Epithelial cell of prostate (primary cell): ENCODE data around the gene COL24A1.
"Not testable (repeated sequence)": the region's sequence is repeated elsewhere in the genome, so short reads cannot be mapped to it uniquely, and the experiment has no call there.

Experiments used
- DNase-seq: peaks from one replicate; pipeline ENCODE4 v3.0.0-alpha.2; 2011; ENCODE audit warnings: low read depth, low spot score
- H3K27ac ChIP-seq: fragments of 450-650 bp; 2 replicates; pipeline ENCODE4 v1.5.1; 2017; ENCODE audit warnings: mild to moderate bottlenecking

COL24A1 gene

DNA sequence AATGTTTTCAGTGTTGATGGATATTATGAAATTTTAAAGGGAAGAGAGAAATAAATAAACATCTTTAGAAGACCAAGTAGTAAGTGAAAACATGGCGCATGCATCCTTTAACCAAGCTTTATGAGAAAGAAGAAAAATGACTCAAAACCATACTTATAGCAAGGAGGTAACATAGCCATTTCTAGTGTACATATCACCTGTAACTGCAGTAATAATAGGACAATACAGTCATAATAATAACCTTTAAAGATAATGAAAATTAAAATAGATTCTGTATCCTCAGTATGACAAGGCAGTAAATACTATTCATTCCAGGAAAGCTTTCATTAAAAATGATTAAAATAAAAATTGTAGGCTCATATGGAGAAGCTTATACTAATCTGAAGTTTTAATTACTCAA, 141.2 kb downstream of the COL24A1 start:
- H3K27ac ChIP-seq: no peak overlapping the region
- DNase-seq: no peak

DNA sequence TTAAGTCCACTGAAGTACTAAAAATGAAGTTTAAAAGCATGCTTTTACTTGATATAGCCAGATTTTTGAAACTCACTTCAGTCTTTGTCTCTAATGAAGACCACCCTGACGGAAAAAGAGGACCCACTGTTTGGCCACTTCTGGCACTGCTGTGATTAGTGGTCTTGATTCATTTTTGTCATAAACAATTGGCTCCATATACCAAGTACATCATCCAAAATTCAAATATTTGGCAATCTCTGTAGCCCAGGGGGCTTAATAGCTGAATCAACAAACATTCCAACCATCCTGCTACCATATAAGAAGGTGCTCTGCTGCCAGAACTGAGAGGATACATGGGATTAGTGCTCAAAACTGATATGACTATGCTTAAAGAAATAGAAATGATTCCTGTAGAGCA, 156.0 kb downstream of the COL24A1 start:
- DNase-seq: no peak
- H3K27ac ChIP-seq: no peak overlapping the region

DNA sequence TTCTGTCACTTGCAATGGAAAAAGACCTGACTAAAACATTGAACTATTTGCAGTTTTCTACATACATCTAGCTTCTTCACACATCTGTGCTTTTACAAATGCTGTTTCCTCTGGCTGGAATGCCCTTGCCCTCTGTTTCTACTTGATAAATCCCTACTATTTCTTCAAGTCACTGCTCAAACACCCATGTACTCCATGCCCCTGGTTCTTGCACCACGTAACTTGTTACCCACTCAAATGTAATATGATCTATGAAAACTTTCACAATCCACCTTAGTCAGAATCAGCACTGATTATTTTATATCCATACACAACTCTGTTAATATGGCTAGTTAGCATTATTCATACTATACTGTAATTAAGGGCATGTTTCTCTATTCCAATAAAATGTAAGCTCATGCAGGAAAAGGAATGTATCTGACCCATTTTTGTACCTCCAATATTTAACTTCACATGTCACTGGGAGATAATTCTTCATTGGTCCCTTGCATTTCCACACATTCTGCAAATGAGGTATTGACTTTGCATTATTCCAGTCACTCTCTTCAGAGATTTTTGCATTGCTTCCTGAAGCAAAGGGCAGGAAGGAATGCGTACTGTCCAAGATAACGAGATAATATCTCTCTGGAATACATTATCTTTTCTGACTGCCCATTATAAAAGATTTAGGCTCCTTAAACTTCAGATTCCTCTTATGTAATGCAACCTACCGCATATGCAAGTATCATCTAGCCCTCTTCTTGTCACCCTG, 158.3 kb downstream of the COL24A1 start:
- no peak for DNase-seq
- no peak overlapping the region for H3K27ac ChIP-seq

DNA sequence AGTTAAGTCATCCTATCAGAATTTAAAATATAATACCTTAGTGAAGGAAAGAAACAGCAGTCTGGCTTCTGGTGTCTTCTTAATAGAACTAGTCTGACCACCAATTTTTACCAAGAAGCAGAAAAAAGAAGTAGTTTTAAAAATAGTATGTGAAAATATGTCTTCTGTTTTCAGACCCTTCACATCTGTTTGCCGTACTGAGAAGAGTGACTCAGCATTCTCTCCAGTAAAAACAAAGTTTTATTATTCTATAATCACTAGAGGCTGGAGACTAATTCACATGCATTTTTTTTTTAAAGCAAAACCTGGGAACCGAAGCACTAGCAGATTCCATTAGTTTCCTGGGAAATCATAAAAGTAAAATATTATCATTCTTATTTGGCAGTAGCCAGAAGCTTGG, 163.8 kb downstream of the COL24A1 start:
- no peak overlapping the region for H3K27ac ChIP-seq
- DNase-seq: no peak

DNA sequence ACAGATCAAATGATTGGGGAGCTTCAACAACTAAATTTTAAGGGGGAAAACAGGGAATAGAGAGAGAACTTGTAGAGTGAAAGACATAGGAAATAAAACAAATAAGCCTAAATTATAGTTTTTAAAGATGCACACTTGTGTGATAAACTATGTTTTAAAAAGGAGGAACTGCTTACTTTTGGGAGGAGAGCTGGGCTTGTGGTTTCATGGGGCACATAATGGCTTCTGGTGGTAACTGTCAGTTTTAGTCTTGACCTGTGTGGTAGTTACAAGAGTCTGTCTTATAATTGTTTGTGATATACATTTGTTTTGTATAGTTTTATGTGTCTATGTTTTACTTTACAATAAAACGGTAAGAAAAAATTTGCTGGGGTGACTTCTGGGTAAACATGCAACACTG, 165.3 kb downstream of the COL24A1 start:
- H3K27ac ChIP-seq: no peak overlapping the region
- DNase-seq: no peak

DNA sequence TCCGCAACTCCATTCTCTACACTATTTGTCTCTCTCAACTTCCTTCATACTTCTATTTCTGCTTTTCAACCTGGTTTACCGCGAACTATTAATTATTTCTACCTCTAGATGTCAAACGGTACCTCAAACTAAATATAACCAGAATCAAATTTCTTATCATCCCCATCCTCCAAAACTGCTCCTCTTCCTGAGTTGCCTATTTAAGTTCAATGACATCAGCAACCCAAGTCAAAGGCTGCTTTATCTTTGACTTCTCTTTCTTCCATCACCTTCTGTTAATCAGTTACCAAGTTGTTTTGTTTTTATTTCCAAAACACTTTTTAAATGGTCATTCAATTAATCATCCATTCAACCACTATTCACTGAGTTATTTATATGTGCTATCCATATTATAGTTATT, 171.9 kb downstream of the COL24A1 start:
- H3K27ac ChIP-seq: no peak overlapping the region
- DNase-seq: no peak

DNA sequence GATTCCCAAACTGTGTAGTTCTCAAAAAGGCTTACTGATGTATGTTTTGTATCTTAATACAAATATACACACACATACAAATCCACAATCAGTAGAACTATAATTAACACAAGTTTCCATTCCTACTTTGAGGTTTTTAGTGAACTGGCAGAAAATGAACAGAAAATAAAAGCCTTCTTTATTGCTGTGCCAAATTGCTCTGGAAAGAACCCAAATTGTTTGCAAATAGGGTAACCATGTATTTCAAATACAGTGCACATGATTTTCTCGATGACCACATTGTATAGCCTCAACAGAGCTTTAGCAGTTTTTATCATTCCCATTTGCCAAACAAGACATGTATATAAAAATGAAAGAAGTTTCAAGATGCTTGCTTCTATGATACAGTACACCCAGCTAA, 173.3 kb downstream of the COL24A1 start:
- no peak for DNase-seq
- H3K27ac ChIP-seq: no peak overlapping the region

DNA sequence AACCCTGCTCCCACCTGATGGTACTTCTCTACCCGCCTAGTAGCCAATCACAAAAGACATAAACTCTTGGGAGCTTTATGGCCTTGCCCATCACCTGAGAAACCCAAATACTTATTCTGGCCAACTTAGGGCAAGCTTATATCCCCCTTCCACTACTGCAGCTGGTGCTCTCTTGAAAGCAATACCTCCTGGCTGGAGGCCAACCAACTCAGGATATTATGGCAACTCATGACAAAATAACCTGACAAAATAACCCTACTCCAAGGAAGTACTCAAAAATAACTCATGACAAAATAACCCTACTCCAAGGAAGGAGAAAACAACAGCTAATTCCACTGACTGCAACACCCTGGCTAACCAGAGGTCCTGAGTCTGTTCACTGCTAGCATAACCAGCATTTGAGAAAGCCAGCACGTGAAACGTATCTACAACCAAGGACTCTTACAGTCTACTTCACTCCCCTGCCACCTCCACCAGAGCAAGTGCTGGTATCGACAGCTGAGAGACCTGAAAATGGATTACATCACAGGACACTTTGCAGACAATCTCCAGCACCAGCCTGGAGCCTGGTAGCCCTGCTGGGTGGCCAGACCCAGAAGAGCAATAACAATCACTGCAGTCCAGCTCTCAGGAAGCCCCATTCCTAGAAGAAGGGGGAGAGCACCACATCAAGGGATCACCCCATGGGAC, 179.9 kb downstream of the COL24A1 start:
- no peak overlapping the region for H3K27ac ChIP-seq
- no peak for DNase-seq

DNA sequence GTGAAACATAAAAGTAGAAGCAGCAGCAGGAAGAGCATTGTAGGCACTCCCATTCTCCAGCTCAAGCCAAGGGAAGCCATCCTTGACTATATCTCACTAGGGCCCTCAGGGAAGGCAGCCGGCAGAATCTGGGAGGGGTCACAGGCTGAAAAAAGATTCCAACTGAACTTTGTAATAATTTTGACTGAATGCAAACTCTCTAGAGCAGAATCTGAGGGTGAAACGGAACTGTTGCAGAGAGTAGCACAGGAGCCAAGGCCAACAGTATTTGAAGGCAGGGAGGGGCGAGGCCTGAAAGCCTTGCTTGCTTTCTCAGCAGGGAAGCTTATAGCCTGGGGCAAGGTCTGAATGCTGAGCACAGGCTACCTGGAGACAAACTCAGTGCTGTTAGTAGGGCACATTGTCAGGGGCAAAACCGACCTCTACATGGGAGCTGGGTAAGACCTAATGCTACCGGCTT, 180.6 kb downstream of the COL24A1 start:
- H3K27ac ChIP-seq: no peak overlapping the region
- DNase-seq: no peak

DNA sequence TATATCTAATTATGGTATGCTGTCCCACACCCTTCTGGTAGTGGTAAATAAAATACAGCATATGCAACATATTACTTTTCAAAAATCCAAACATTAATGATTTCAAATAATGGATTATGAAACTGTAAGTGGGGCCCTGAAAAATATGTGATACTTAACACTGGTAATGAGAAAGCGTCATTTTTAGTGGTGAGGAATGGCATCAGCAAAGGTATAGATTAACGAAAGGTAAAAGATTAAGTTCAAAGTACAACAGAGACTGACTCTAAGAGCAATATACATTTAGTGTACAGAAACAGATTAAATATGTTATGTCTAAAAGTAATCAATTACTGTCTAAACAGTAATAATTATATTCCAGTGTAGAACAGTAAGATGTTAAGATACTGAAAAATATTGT, 194.1 kb downstream of the COL24A1 start:
- DNase-seq: no peak
- H3K27ac ChIP-seq: no peak overlapping the region

DNA sequence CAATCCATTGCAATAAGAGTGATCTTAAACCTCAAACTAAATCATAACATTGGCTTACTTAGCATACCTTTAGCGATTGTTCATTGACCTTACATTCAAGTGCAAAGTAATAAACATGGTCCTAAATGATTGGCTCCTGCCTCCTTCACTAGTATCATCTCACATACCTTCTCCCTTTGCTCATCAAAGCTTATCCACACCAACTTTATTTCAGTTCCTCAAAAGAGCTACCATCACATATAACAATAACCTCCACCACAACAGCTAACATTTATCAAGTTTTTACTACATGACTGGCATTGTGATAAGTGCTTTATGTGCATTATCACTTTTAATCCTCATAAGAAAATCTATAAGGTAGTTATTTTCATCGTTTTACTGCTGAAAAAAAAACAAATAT, 198.8 kb downstream of the COL24A1 start:
- no peak for DNase-seq
- H3K27ac ChIP-seq: no peak overlapping the region

DNA sequence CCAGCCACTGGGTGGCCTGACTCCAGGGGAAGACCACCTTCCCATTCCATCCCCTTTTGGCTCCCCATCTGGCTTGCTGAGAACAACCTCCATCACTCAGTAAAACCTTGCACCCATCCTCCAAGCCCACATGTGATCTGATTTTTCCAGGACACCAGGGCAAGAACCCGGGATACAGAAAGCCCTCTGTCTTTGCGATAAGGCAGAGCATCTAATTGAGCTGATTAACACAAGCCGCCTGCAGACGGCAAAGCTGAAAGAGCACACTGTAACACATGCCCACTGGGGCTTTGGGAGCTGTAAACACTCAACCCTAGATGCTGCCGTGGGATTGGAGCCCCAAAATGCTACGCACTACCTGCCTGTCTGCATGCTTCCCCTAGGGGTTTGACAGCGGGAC, 201.4 kb downstream of the COL24A1 start:
- DNase-seq, H3K27ac ChIP-seq: not testable (repeated sequence)

DNA sequence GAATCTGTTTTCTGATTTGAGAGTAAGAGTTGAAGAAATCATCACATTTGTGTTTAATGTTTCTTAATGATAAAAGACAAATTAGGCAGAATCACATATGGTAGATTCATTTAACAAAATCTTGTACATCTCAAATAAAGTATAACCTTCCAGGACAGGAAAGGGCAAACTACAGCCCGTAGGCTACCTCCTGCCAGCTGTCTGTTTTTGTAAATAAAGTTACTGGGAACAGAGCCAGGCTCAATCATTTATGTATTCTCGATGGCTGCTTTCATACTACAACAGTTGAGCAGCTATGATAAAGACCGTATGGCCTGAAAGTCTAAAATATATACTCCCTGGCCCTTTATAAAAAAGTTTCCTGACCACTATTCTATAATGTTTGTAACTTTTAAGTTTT, 204.1 kb downstream of the COL24A1 start:
- H3K27ac ChIP-seq: no peak overlapping the region
- no peak for DNase-seq

DNA sequence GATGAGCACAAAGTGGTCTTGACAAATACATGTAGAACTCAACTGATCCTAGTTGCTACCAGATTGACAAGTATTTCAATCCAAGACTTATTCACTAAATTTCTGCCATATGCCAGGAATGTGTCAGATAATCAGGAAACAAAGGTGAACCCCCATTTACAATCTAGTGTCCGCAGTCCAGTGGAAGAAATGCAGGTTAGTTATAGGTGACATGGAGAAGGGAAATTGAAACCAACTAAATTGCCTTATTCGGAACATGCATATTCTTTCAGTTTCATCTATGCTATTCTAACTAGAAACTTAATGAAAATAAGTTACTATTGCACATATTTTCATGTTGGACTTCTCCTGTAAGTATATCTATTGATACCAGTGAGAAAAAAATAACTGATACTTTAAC, 209.4 kb downstream of the COL24A1 start:
- no peak overlapping the region for H3K27ac ChIP-seq
- DNase-seq: no peak

DNA sequence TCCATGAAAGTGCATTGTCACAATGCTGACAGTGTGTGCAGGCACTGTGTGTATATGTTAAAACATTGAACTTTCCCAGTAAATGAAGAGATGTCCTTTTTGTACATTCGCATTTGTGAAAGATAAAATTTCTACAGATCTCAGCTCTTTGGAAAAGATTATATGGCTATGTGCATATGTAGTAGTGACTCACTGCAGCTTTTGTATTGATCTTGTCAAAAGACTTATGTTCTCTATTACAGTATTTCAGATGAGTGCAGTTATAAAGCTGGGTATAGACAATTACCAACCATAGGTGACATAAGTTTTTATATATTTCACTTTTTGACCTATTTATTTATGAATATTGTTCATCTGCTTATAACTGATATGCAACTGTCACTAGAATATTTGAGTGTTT, 212.6 kb downstream of the COL24A1 start:
- DNase-seq: no peak

DNA sequence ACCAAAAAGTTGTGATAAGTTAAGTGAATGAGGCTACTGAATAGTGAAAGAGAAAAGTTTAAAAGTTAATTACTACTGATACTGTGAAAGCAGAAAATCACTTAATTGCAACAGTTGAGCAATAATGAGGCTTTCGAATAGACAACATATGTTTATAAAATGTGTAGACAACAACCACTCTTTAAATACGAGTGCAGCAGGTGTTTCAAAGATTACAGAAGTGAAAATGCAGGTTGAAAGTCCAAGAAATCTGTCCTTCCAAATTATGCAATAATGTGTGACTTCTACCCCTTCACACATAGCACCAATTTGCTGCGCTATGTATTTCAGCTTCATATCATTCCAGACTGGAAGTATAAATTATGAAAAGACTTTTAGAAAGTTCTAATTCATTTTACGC, 213.0 kb downstream of the COL24A1 start:
- no peak for DNase-seq
- H3K27ac ChIP-seq: no peak overlapping the region

More for the DNA sequence above, 212.6 kb downstream of the COL24A1 start:
- H3K27ac ChIP-seq: no peak overlapping the region

DNA sequence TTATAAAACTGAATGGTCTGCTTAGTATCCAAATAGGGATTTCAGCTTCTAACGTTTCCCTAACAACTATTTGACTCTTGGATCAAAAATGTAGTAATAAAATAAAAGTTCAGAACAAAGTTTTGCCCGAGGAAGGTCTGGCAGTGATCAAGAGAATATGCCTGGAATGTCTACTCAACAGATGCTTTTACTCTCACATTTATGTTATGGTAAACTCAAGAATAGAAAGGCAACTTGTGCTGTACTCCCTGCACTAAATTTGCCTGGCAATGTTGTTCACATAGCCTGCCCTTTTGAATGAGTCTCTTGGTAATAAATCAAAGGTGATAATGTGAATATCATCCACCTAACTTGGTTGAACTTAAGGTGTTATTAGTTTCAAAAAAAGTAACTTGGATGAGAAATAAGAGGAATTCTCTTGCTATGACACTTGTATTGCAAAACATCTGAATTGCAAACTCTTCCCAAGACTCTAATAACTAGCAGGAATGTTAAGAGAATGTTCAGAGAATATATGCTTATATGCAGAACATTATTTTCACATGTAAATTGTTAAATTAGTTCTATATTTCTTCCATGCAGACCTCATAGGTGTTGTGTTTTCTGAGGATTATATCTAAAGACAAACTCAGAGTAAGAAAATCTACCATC, 215.8 kb downstream of the COL24A1 start:
- H3K27ac ChIP-seq: no peak overlapping the region
- no peak for DNase-seq

DNA sequence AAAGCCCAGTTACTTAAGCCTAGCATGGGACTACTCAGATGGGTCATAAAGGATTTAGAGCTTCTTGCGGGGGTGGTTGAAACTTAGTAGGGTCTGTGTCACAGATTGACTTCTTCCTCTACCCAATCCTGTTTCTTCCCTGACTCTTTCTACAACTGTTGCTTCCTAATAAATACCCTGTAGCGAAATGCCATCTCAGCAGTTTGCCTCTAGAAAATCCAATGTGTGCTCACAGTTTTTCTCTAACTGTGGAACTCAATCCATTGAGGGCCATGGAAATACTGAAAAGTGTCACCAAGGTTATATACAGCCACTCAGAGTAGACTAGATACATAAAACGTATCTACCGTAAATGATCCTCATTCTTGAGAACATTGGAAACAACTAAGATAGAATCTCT, 217.7 kb downstream of the COL24A1 start:
- no peak overlapping the region for H3K27ac ChIP-seq
- DNase-seq: no peak

DNA sequence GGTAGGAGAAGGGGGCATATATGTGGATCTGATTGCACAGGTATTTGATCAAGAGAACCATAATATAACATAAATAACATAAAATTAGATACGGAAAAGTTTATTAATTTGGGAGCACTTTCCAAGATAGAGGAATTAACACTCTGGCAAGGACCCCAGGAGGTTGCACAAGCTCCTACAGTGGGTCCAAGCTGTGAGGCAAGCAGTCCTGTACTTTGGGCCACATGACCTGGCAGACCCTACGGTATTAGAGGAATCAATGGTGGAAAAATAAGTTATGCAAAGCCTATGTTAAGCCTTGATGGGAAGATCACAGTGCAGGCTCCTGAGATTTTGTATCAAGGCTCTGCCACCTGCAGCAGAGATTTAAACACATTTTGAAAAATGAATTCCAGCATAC, 220.1 kb downstream of the COL24A1 start:
- no peak for DNase-seq
- no peak overlapping the region for H3K27ac ChIP-seq

DNA sequence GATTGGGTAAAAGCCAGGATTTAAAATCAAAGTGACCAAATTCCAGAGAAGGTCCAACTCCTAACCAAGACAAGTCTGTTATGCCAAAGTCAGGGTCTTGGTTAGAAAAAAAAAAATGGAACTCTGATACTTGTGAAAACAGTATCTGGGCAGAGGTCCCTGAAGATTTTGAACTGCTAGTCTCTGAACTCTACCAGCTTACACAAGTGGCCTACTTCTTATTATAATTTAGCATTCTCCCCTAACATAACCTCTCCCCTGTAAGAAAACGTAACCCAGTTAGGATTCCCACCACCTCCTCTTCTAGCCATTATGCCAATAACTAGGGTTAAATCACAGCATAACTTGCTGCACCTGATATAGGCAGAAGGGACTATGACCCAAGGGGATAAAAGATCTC, 220.5 kb downstream of the COL24A1 start:
- no peak for DNase-seq
- no peak overlapping the region for H3K27ac ChIP-seq

DNA sequence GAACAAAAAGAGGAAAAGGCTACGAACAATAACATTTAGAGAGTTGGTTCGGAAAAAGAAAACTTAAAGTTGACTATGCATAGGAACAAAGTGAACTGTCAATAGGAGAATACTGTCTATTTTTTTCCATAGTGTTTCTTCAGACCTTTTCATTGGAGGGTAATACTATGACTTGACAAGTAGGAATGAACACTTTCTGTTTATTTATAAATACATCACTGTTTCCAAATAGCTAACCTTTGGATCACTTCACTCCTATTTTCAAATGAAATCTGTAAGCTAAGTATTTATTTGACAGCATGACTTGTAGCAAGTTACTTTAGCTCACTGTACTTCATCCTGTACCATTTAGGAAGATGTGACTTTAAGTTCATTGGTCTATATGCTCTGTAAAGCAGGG, 221.3 kb downstream of the COL24A1 start:
- H3K27ac ChIP-seq: no peak overlapping the region
- DNase-seq: no peak
